Hematopoietic multipotent progenitor cell treated with erythropoietin and hydrocortisone succinate and interleukin-3 and kit ligand, for 6 days (in vitro differentiated cells): ENCODE data around the gene HMBS.
"Not testable (repeated sequence)": the region's sequence is repeated elsewhere in the genome, so short reads cannot be mapped to it uniquely, and the experiment has no call there.

Source experiments
- DNase-seq: peaks from one replicate; pipeline ENCODE4 v3.0.0-alpha.2; 2015

HMBS gene

GRCh38 chr11:119103161-119103664 is 18.5 kb downstream of the HMBS start:
- not testable (repeated sequence) for DNase-seq

- peak; percentile 54 for DNase-seq
Measured at GRCh38 chr11:119103793-119104192, 19.1 kb downstream of the HMBS start.

- peak; percentile 98 for DNase-seq
Measured at GRCh38 chr11:119106564-119107537, 22.2 kb downstream of the HMBS start, which contains the start of gene C2CD2L. Gene C2CD2L (plus strand): TSS chr11:119107344. CDS start chr11:119107742, 398 bp downstream.

GRCh38 chr11:119107538-119108145 is 23.0 kb downstream of the HMBS start:
- DNase-seq: peak; percentile 28

GRCh38 chr11:119108146-119108856 is 23.6 kb downstream of the HMBS start:
- DNase-seq: peak; percentile 65

- DNase-seq: no peak
Measured at GRCh38 chr11:119108857-119109221, 24.2 kb downstream of the HMBS start.

GRCh38 chr11:119109843-119110242 is 25.2 kb downstream of the HMBS start:
- no peak for DNase-seq

- DNase-seq: no peak
Measured at GRCh38 chr11:119110439-119110838, 25.8 kb downstream of the HMBS start.

- no peak for DNase-seq
Measured at GRCh38 chr11:119111361-119111925, 26.8 kb downstream of the HMBS start.

- no peak for DNase-seq
Measured at GRCh38 chr11:119112314-119113020, 27.8 kb downstream of the HMBS start.

- no peak for DNase-seq
Measured at GRCh38 chr11:119113716-119114115, 29.0 kb downstream of the HMBS start.

GRCh38 chr11:119114351-119114750 is 29.7 kb downstream of the HMBS start:
- no peak for DNase-seq

GRCh38 chr11:119115484-119116234 is 31.0 kb downstream of the HMBS start:
- DNase-seq: no peak

GRCh38 chr11:119116235-119116594 is 31.5 kb downstream of the HMBS start:
- no peak for DNase-seq

GRCh38 chr11:119116601-119117000 is 31.9 kb downstream of the HMBS start:
- DNase-seq: no peak

- no peak for DNase-seq
Measured at GRCh38 chr11:119117004-119117706, 32.5 kb downstream of the HMBS start.

GRCh38 chr11:119118227-119118626 is 33.5 kb downstream of the HMBS start:
- DNase-seq: no peak

GRCh38 chr11:119118946-119119345 is 34.3 kb downstream of the HMBS start:
- DNase-seq: no peak

- peak; percentile 45 for DNase-seq
Measured at GRCh38 chr11:119120639-119121007, 35.9 kb downstream of the HMBS start.

GRCh38 chr11:119121008-119121810 is 36.5 kb downstream of the HMBS start, which contains the start of gene HINFP:
Gene HINFP (plus strand): TSS chr11:119121580. CDS start chr11:119126945, 5,365 bp downstream.
- peak; percentile 99 for DNase-seq
